DND-41 (cell line): ENCODE data around the gene VAV2.

Source experiments
- ATAC-seq: fragments of 200-7000 bp; cut with Tn5 transposase; 3 replicates; pipeline ENCODE4 v1.9.1; 2021; ENCODE audit warnings: low read depth; ENCODE audit not compliant: insufficient read depth
- DNase-seq: peaks from one replicate; pipeline ENCODE4 v3.0.0-alpha.2; 2020
- H2AFZ ChIP-seq: 2 replicates; pipeline ENCODE4 v1.6.0; 2012; ENCODE audit warnings: low read depth, low read length
- H3K27ac ChIP-seq: 2 replicates; pipeline ENCODE4 v1.5.1; 2012; ENCODE audit warnings: low read length, inconsistent platforms
- H3K27me3 ChIP-seq: fragments of 200-600 bp; sonication (generic); 2 replicates; pipeline ENCODE4 v1.6.0; 2012; ENCODE audit warnings: low read length, mild to moderate bottlenecking, inconsistent platforms; ENCODE audit not compliant: insufficient read depth, poor library complexity
- H3K36me3 ChIP-seq: 2 replicates; pipeline ENCODE4 v1.5.1; 2012; ENCODE audit warnings: low read length, inconsistent platforms; ENCODE audit not compliant: insufficient read depth
- H3K4me1 ChIP-seq: 2 replicates; pipeline ENCODE4 v1.5.1; 2012; ENCODE audit warnings: mild to moderate bottlenecking, low read length; ENCODE audit not compliant: insufficient read depth
- H3K4me2 ChIP-seq: 2 replicates; pipeline ENCODE4 v1.6.0; 2012; ENCODE audit warnings: mild to moderate bottlenecking, moderate library complexity, low read length, inconsistent platforms; ENCODE audit not compliant: insufficient read depth
- H3K4me3 ChIP-seq, 2 experiments: fragments of 200-600 bp in 1 of 2; shearing (Covaris generic) in 1 of 2; 2 replicates each; pipeline ENCODE4 v1.5.1; 2012 to 2016; ENCODE audit warnings: inconsistent platforms in 2 of 2, low read length in 2 of 2, mild to moderate bottlenecking in 2 of 2, low read depth in 1 of 2, moderate library complexity in 1 of 2
- H3K79me2 ChIP-seq: 2 replicates; pipeline ENCODE4 v1.6.0; 2012; ENCODE audit warnings: low read length, inconsistent platforms; ENCODE audit not compliant: insufficient read depth
- H3K9ac ChIP-seq: 2 replicates; pipeline ENCODE4 v1.6.0; 2012; ENCODE audit warnings: low read depth, mild to moderate bottlenecking, inconsistent platforms, low read length, moderate library complexity
- H3K9me3 ChIP-seq: 2 replicates; pipeline ENCODE4 v1.5.1; 2012; ENCODE audit warnings: low read length, moderate library complexity, mild to moderate bottlenecking, inconsistent platforms; ENCODE audit not compliant: insufficient read depth, severe bottlenecking
- H4K20me1 ChIP-seq: 2 replicates; pipeline ENCODE4 v1.6.0; 2012; ENCODE audit warnings: low read length; ENCODE audit not compliant: insufficient read depth
- EZH2 ChIP-seq: IDR thresholded peaks from 3 replicates; pipeline ENCODE4 v1.6.1; 2012; ENCODE audit warnings: borderline replicate concordance, low read depth, mild to moderate bottlenecking, moderate library complexity, low read length, inconsistent platforms; ENCODE audit not compliant: severe bottlenecking
- TF ChIP-seq, protein P1 (sequence below): IDR thresholded peaks from 2 replicates; pipeline ENCODE4 v1.5.1; 2012; ENCODE audit warnings: borderline replicate concordance, low read length, moderate library complexity, mild to moderate bottlenecking; ENCODE audit not compliant: poor library complexity, severe bottlenecking; ENCODE audit errors: extremely low read depth

Gene VAV2

DNA sequence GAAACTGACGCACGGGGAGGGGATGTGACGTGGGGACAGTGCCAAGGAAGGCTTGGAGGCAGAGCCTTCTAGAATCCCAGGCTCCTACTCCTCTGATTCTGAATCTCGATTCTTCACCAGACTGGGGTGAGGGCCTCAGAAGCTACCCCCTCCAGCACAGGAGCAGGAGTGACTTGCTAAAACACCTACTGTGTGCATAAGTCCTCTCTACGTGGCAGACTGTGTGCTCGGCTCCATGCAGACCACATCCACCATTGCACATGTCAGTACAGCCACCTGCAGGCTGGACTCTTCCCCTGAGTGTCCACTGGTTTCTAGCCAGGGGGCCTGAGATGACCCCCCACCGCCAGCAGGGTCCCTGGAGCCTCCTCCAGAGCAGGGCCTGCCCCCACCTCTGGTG lies 182.8 kb downstream of the VAV2 start:
- H3K36me3 ChIP-seq = no peaks in the 10 kb centered on the region

DNA sequence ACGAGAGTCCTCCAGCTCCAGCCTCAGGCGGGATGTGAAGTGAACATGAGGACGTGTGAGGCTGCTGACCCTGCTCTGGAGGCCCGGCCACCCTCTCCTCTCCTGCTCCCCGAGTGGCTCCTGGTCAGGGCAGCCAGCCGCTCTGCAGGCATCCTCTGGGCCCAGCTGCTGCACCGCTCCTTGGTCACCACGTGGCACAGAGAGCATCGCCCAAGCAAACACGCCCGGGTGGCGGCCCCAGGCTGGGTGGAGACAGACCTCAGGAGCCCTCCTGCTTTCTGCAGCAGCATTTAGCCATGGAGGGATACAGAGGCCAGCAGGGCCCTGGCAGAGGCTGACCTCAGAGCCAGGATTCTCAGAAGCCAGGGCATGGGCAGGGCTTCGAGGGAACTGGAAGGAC lies 184.3 kb downstream of the VAV2 start:
- no peaks in the 10 kb centered on the region for H3K79me2 ChIP-seq
- ATAC-seq = no peak

More for the DNA sequence above, 182.8 kb downstream of the VAV2 start:
- H3K4me1 ChIP-seq = no peaks in the 10 kb centered on the region
- H3K9me3 ChIP-seq = no peaks in the 10 kb centered on the region
- no peak overlapping the region for H3K4me3 ChIP-seq
- ATAC-seq = no peak
- H2AFZ ChIP-seq = no peak overlapping the region
- no peak for DNase-seq
- no peaks in the 10 kb centered on the region for H4K20me1 ChIP-seq
- no peak overlapping the region for H3K4me2 ChIP-seq
- no peak overlapping the region for H3K27ac ChIP-seq
- H3K27me3 ChIP-seq = no peaks in the 10 kb centered on the region
- no peaks in the 10 kb centered on the region for H3K79me2 ChIP-seq
- H3K9ac ChIP-seq = no peak overlapping the region
- TF ChIP-seq EZH2 = no peak
- TF ChIP-seq, protein P1, sequence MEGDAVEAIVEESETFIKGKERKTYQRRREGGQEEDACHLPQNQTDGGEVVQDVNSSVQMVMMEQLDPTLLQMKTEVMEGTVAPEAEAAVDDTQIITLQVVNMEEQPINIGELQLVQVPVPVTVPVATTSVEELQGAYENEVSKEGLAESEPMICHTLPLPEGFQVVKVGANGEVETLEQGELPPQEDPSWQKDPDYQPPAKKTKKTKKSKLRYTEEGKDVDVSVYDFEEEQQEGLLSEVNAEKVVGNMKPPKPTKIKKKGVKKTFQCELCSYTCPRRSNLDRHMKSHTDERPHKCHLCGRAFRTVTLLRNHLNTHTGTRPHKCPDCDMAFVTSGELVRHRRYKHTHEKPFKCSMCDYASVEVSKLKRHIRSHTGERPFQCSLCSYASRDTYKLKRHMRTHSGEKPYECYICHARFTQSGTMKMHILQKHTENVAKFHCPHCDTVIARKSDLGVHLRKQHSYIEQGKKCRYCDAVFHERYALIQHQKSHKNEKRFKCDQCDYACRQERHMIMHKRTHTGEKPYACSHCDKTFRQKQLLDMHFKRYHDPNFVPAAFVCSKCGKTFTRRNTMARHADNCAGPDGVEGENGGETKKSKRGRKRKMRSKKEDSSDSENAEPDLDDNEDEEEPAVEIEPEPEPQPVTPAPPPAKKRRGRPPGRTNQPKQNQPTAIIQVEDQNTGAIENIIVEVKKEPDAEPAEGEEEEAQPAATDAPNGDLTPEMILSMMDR = no peak

DNA sequence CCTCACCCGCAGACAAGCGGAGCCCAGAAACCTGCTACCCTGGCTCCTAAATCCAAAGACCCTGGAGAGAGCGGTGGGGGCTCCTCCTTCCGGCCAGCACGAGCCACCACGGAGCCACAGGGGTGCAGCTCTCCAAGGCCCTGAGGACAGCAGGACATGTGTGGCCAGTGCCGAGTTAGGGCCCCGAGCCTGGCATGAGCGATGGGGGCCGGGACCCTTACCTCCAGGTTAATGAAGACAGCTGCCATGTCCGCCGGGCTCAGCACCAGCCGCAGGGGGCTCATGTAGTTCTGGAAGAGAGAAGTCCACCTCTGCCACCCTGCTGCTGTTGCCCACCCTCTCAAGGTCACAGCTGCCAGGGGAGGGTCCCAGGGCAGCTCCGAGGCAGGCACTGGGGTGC lies 185.1 kb downstream of the VAV2 start:
- H4K20me1 ChIP-seq = no peaks in the 10 kb centered on the region
- DNase-seq = no peak
- no peaks in the 10 kb centered on the region for H3K9me3 ChIP-seq
- H3K27me3 ChIP-seq = no peaks in the 10 kb centered on the region
- TF ChIP-seq, protein P1 = no peak
- TF ChIP-seq EZH2 = no peak
- no peak overlapping the region for H3K4me3 ChIP-seq
- H3K9ac ChIP-seq = no peak overlapping the region
- no peaks in the 10 kb centered on the region for H3K4me1 ChIP-seq
- H3K36me3 ChIP-seq = no peaks in the 10 kb centered on the region
- ATAC-seq = no peak
- no peak overlapping the region for H3K27ac ChIP-seq
- no peak overlapping the region for H2AFZ ChIP-seq
- no peaks in the 10 kb centered on the region for H3K79me2 ChIP-seq
- H3K4me2 ChIP-seq = no peak overlapping the region

More for the DNA sequence above, 184.3 kb downstream of the VAV2 start:
- Histone ChIP-seq H3K36me3 (no peaks in the 10 kb centered on the region), H3K27ac (no peak overlapping the region), H3K4me1 (no peaks in the 10 kb centered on the region), H3K9me3 (no peaks in the 10 kb centered on the region), H3K4me2 (no peak overlapping the region), H2AFZ (no peak overlapping the region), H3K9ac (no peak overlapping the region), H3K27me3 (no peaks in the 10 kb centered on the region), H3K4me3 (no peak overlapping the region), H4K20me1 (no peaks in the 10 kb centered on the region)
- TF ChIP-seq, protein P1 = no peak
- TF ChIP-seq EZH2 = no peak
- DNase-seq = no peak

DNA sequence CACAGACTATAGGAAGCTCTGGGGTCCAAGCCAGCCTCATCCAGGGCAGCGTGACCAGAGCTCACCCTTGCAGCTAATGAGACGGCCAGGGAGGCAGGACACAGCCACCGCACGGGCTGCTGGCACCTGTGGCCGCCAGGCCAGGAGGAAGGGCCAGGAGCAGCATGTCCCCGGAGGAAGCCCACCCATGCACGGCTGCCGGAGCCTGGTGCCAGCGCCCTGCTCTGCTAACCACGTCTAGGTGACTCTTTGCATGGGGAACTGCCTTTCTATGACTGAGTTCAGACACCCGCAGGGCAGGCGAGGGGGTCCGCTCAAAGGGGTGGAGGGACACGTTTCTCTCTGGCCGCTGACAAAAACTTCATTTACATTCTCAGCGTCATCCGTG lies 185.5 kb downstream of the VAV2 start:
- Histone ChIP-seq H2AFZ (no peak overlapping the region), H3K4me1 (no peaks in the 10 kb centered on the region), H3K27ac (no peak overlapping the region), H3K79me2 (no peaks in the 10 kb centered on the region), H3K4me3 (no peak overlapping the region), H3K36me3 (no peaks in the 10 kb centered on the region), H3K9ac (no peak overlapping the region), H4K20me1 (no peaks in the 10 kb centered on the region), H3K4me2 (no peak overlapping the region), H3K27me3 (no peaks in the 10 kb centered on the region), H3K9me3 (no peaks in the 10 kb centered on the region)
- ATAC-seq (no peak), DNase-seq (no peak)
- no peak for TF ChIP-seq EZH2
- TF ChIP-seq, protein P1 = no peak
